H1 (cell line): ENCODE results near the gene TAS2R41.

Experiments used
- RXRA ChIP-seq: IDR thresholded peaks from 2 replicates; pipeline ENCODE4 v1.6.1; 2011; ENCODE audit warnings: low read depth, mild to moderate bottlenecking, low read length, moderate library complexity; ENCODE audit not compliant: insufficient read depth
- SP1 ChIP-seq: IDR thresholded peaks from 2 replicates; pipeline ENCODE4 v1.6.1; 2011; ENCODE audit warnings: low read depth, low read length

GRCh38 chr7:143490717-143491306, 13.1 kb downstream of the TAS2R41 start:
- TF ChIP-seq SP1: no peak
- no peak for TF ChIP-seq RXRA
